Measurements from ENCODE around the gene ARPC2. TPM values are rescaled to one million over a fixed set of nuclear protein-coding genes. Genes with fewer than 3 reads are reported as not detected.

Gene ARPC2
- total and polyA plus RNA-seq, 2 of the 13 experiments (the other 11 are each of a cell fraction or from before 2014, with no cell fraction given): 168 to 303 TPM

DNA sequence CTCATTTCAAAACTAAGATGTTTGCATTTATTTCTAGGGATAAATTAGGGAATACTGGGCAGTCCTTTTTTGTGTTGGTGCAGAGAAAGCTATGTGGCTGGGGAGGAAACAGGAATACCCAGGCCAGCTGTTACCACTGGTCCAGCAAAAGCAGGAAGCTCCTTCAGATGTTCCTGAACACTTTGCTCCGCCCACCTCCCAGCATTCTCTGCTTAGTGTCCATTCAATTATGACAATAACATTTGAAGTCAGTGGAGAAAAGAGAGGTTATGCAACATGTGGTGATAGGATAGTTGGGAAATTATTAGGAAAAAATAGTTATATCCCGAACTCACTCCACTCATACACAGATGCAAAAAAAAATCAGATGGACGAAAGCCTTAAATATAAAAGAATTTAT is 22.1 kb upstream of the ARPC2 start:
- Histone ChIP-seq H2AFZ (ENCODE audit: low read length) (no peak overlapping the region), H3K9me3 (ENCODE audit: low read length) (no peaks in the 10 kb centered on the region), H3K79me2 (ENCODE audit: insufficient read depth, low read length) (no peaks in the 10 kb centered on the region), H3K27ac (ENCODE audit: extremely low read length, insufficient read depth, low read length) (no peak overlapping the region), H3K9ac (ENCODE audit: insufficient read depth, low read depth, low read length) (no peak overlapping the region), H3K4me1 (ENCODE audit: insufficient read depth, low read length) (no peaks in the 10 kb centered on the region), H3K36me3 (replicated peaks in 1 of 2; ENCODE audit: control insufficient read depth in 1 of 2, insufficient read depth in 2 of 2, low read length in 2 of 2) (no peaks in the 10 kb centered on the region), H3K27me3 (ENCODE audit: control insufficient read depth in 1 of 2, insufficient read depth in 2 of 2, low read length in 2 of 2) (0 out of 5 replicates have a peak, but pooled peaks cover 0 to 3% of the 10 kb centered on the region in 2 experiments), H4K20me1 (ENCODE audit: insufficient read depth, low read length) (no peaks in the 10 kb centered on the region), H3K4me3 (replicated peaks in 1 of 3; ENCODE audit: insufficient read depth in 1 of 3, low read depth in 2 of 3, low read length in 3 of 3) (no peak overlapping the region), H3K4me2 (ENCODE audit: low read depth, low read length) (no peak overlapping the region)
- FAIRE-seq (no peak), ATAC-seq (no peak), DNase-seq (ENCODE audit: low spot score) (no peak)
- TF ChIP-seq SALL2 (CRISPR knock-in tag; IDR thresholded peaks at IDR 0.05) (no peak), SRSF4 (IDR thresholded peaks at IDR 0.05; ENCODE audit: low read depth, low read length, poor library complexity, severe bottlenecking) (no peak), HNRNPL (IDR thresholded peaks at IDR 0.05; ENCODE audit: low read depth, low read length) (no peak), NR2C2 (CRISPR knock-in tag; IDR thresholded peaks at IDR 0.05; ENCODE audit: borderline replicate concordance) (no peak), ZNF737 (CRISPR knock-in tag; IDR thresholded peaks at IDR 0.05; ENCODE audit: borderline replicate concordance) (no peak), ZFP82 (CRISPR knock-in tag; IDR thresholded peaks at IDR 0.05; ENCODE audit: borderline replicate concordance) (no peak), SNAI1 (CRISPR knock-in tag; IDR thresholded peaks at IDR 0.05; ENCODE audit: borderline replicate concordance) (no peak)
- TF ChIP-seq, protein P1, sequence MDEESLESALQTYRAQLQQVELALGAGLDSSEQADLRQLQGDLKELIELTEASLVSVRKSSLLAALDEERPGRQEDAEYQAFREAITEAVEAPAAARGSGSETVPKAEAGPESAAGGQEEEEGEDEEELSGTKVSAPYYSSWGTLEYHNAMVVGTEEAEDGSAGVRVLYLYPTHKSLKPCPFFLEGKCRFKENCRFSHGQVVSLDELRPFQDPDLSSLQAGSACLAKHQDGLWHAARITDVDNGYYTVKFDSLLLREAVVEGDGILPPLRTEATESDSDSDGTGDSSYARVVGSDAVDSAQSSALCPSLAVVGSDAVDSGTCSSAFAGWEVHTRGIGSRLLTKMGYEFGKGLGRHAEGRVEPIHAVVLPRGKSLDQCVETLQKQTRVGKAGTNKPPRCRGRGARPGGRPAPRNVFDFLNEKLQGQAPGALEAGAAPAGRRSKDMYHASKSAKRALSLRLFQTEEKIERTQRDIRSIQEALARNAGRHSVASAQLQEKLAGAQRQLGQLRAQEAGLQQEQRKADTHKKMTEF (CRISPR knock-in tag; IDR thresholded peaks at IDR 0.05): no peak
- TF ChIP-seq, protein P2, sequence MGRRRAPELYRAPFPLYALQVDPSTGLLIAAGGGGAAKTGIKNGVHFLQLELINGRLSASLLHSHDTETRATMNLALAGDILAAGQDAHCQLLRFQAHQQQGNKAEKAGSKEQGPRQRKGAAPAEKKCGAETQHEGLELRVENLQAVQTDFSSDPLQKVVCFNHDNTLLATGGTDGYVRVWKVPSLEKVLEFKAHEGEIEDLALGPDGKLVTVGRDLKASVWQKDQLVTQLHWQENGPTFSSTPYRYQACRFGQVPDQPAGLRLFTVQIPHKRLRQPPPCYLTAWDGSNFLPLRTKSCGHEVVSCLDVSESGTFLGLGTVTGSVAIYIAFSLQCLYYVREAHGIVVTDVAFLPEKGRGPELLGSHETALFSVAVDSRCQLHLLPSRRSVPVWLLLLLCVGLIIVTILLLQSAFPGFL (CRISPR knock-in tag; IDR thresholded peaks at IDR 0.05): no peak
- intact Hi-C loops (cut with micrococcal nuclease; ENCODE audit: unreplicated experiment) (no loop called here), in situ Hi-C loops (cut with HindIII; ENCODE audit: extremely low pct_ligation_motif_present, low pct_unique_long_range_greater_than_20kb) (no loop called here)
- CTCF ChIA-PET (ENCODE audit: low intra/inter-chr PET ratio, low total read pairs): no interaction called here
- POLR2A ChIA-PET: no interaction called here
- BruUV-seq (replicated peaks): no TSS peak
- WGBS (ENCODE audit: low lambda C conversion rate): 39% methylated on average over 3 of the region's 3 CpGs
